ENCODE measurements around the gene CDHR4. TPM values are rescaled to one million over a fixed set of nuclear protein-coding genes. Genes with fewer than 3 reads are reported as not detected.
"Not testable (repeated sequence)": the region's sequence is repeated elsewhere in the genome, so short reads cannot be mapped to it uniquely, and the experiment has no call there.

CDHR4 gene
- total RNA-seq, 1 experiment from 2014 or later, result not detected

DNA sequence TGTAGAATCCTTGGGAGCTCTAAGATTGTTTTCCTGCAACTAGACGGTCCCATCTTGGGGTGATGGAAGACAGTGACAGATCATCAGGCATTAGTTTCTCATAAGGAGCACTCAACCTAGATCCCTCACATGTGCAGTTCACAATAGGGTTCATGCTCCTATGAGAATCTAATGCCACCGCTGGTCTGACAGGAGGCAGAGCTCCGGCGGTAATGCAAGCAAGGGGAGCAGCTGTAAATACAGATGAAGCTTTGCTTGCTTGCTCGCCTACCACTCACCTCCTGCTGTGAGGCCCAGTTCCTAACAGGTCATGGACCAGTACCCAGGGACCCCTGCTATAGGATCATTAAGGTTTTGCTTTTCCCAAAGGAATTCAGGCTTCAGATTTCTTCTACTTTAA lies 50.8 kb downstream of the CDHR4 start:
- H3K36me3 ChIP-seq (replicated peaks; ENCODE audit: control insufficient read depth, insufficient read depth, low read length); H3K4me3 ChIP-seq (ENCODE audit: insufficient read depth, low read depth, low read length); DNase-seq; H3K27me3 ChIP-seq (ENCODE audit: control insufficient read depth, insufficient read depth, low read length): not testable (repeated sequence)

- no peaks in the 10 kb centered on the region; the same call in 1 of the 2 replicates for H3K36me3 ChIP-seq (replicated peaks; ENCODE audit: control insufficient read depth, insufficient read depth, low read length)
- no peak overlapping the region for H3K4me3 ChIP-seq (ENCODE audit: insufficient read depth, low read depth, low read length)
- DNase-seq, result no peak
- H3K27me3 ChIP-seq (ENCODE audit: control insufficient read depth, insufficient read depth, low read length), result no peaks in the 10 kb centered on the region
Measured at GRCh38 chr3:49747792-49748480, 51.7 kb downstream of the CDHR4 start.

DNA sequence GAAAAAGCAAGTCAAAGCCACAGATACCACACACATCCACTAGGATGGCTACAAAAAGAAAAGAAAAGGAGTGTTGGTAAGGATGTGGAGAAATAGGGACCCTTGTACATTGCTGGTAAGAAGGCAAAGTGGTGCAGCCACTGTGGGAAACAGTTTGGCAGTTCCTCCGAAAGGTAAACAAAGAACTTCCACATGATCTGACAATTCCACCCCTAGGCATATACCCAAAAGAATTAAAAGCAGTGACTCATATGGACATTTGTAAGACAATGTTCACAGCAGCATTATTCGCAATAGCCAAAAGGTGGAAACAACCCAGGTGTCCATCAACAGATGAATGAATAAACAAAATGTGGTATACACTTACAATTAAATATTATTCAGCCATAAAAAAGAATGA lies 53.7 kb downstream of the CDHR4 start:
- no peak for DNase-seq
- no peaks in the 10 kb centered on the region for H3K27me3 ChIP-seq (ENCODE audit: control insufficient read depth, insufficient read depth, low read length)
- H3K36me3 ChIP-seq (replicated peaks; ENCODE audit: control insufficient read depth, insufficient read depth, low read length), result no peaks in the 10 kb centered on the region; the same call in 1 of the 2 replicates
- H3K4me3 ChIP-seq (ENCODE audit: insufficient read depth, low read depth, low read length), result no peak overlapping the region

Other genes with a start within 250 kb of the CDHR4 start
- gene BSN, start 245.4 kb downstream of the CDHR4 start, total RNA-seq (2014; rRNA removed; shearing (Covaris generic)), result 0.52 and 1.1 TPM in 2 replicates
- 236 and 260 TPM in 2 replicates for gene APEH, start 125.5 kb downstream of the CDHR4 start, total RNA-seq (2014; rRNA removed; shearing (Covaris generic))
- gene MST1, start 110.4 kb downstream of the CDHR4 start, total RNA-seq (2014; rRNA removed; shearing (Covaris generic)), result 10.8 and 11.0 TPM in 2 replicates
- 22.1 and 31.2 TPM in 2 replicates for gene RNF123, start 110.3 kb downstream of the CDHR4 start, total RNA-seq (2014; rRNA removed; shearing (Covaris generic))
- gene AMIGO3, start 80.2 kb downstream of the CDHR4 start, total RNA-seq (2014; rRNA removed; shearing (Covaris generic)), result 5.7 and 5.8 TPM in 2 replicates
- 24.6 and 43.5 TPM in 2 replicates for gene GMPPB, start 75.9 kb downstream of the CDHR4 start, total RNA-seq (2014; rRNA removed; shearing (Covaris generic))
- gene IP6K1, start 13.3 kb downstream of the CDHR4 start, total RNA-seq (2014; rRNA removed; shearing (Covaris generic)), result 34.7 and 38.2 TPM in 2 replicates
- gene INKA1, start 3.4 kb upstream of the CDHR4 start, total RNA-seq (2014; rRNA removed; shearing (Covaris generic)), result 2.3 and 6.5 TPM in 2 replicates
- gene UBA7, start 14.1 kb upstream of the CDHR4 start, total RNA-seq (2014; rRNA removed; shearing (Covaris generic)), result 0.07 and 0.55 TPM in 2 replicates
- gene TRAIP, start 56.7 kb upstream of the CDHR4 start, total RNA-seq (2014; rRNA removed; shearing (Covaris generic)), result 16.1 and 24.9 TPM in 2 replicates
- gene CAMKV, start 70.0 kb upstream of the CDHR4 start, total RNA-seq (2014; rRNA removed; shearing (Covaris generic)), result 38.6 and 46.8 TPM in 2 replicates
- 0.76 and 2.0 TPM in 2 replicates for gene MST1R, start 104.0 kb upstream of the CDHR4 start, total RNA-seq (2014; rRNA removed; shearing (Covaris generic))
- 10.2 and 15.9 TPM in 2 replicates for gene MON1A, start 129.9 kb upstream of the CDHR4 start, total RNA-seq (2014; rRNA removed; shearing (Covaris generic))
- gene RBM6, start 140.3 kb upstream of the CDHR4 start, total RNA-seq (2014; rRNA removed; shearing (Covaris generic)), result 41.6 and 72.7 TPM in 2 replicates

Measured in H7 (cell line).